Ovary (tissue), 9 donors: Measurements from ENCODE around the gene ZNF497. TPM values are rescaled to one million over a fixed set of nuclear protein-coding genes. Genes with fewer than 3 reads are reported as not detected.

Source experiments
- DNase-seq, 5 donors: peaks; one replicate each; pipeline ENCODE4 v3.0.0-alpha.2; 2019 to 2020
- H3K27ac ChIP-seq, 2 donors: fragments of 200-600 bp; one replicate each; pipeline versions ENCODE4 v1.5.1 to v1.8.0; 2019 to 2022
- H3K27me3 ChIP-seq: fragments of 200-600 bp; one replicate; pipeline ENCODE4 v1.8.0; 2022
- H3K36me3 ChIP-seq: fragments of 200-600 bp; sonication (generic); one replicate; pipeline ENCODE4 v1.5.1; 2019
- H3K4me1 ChIP-seq: one replicate; pipeline ENCODE4 v1.8.1; 2013; ENCODE audit warnings: mild to moderate bottlenecking, moderate library complexity; ENCODE audit not compliant: insufficient read depth
- H3K4me3 ChIP-seq: fragments of 200-600 bp; sonication (generic); one replicate; pipeline ENCODE4 v1.5.1; 2017
- H3K9me3 ChIP-seq, 2 donors: fragments of 200-600 bp in 1 of 2; sonication (generic) in 1 of 2; one replicate each; pipeline versions ENCODE4 v1.5.1 to v1.8.1; 2013 to 2019; ENCODE audit warnings: mild to moderate bottlenecking in 1 of 2, moderate library complexity in 1 of 2
- EP300 ChIP-seq: sonication (generic); formaldehyde crosslinking; IDR thresholded peaks from one replicate; pipeline ENCODE4 v1.6.1; 2017; ENCODE audit warnings: antibody characterized with exemption
- POLR2A ChIP-seq: fragments of 450-650 bp; IDR thresholded peaks from one replicate; pipeline ENCODE4 v1.6.1; 2017; ENCODE audit warnings: antibody characterized with exemption, mild to moderate bottlenecking, moderate library complexity
- WGBS, 3 donors: extraction: QIAGEN DNeasy Blood & Tissue Kit in 1 of 3; methylation state at CpG; one replicate each; pipeline versions ENCODE4 v1.1.5 to v1.1.7; 2013 to 2017; 5-methylcytosine and 5-hydroxymethylcytosine counted together
- intact Hi-C, 4 donors: fragments of 100-400 bp; cut with DNase I; formaldehyde crosslinking; loops; one replicate each; pipeline versions ENCODE4 v1.11.0 to v1.15.1; 2022 to 2023
- polyA plus RNA-seq, 2 donors: library from polyadenylated mRNA; stranded (reverse); fragments of 200-250 nt in 1 of 2; fragments of 350-450 nt in 1 of 2; fragmentation: Illumina TruSeq in 1 of 2; extraction: RNeasy Lipid Tissue Mini Kit (QIAGEN cat#74804) in 1 of 2; gene quantifications; one replicate each; pipeline ENCODE4 v1.2.3, GENCODE V29; 2013 to 2014
- total RNA-seq, 7 donors: library from RNA; depleted of rRNA in 2 of 7; stranded (reverse); fragments of >200 nt in 2 of 7; fragmentation: NEBNext Ultra II Directional in 3 of 7; extraction: Animal tissue kit (Norgen Biotek cat#: 25700) in 3 of 7; gene quantifications; one replicate each; pipeline versions ENCODE4 v1.1.0 to v1.2.4, GENCODE V29; 2016 to 2023
- TF ChIP-seq, protein P1 (sequence below), 3 donors: fragments of 450-650 bp in 2 of 3; fragments of 200-600 bp in 1 of 3; IDR thresholded peaks; one replicate each; pipeline versions ENCODE4 v1.5.1 to v1.8.0; 2016 to 2022; ENCODE audit warnings: antibody characterized with exemption in 3 of 3, mild to moderate bottlenecking in 1 of 3
- donor health status: DM: no; HTN: no; CAD: no; lungs with moderate emphysema.
- donor health status: DM: no; HTN: no; CAD: no.
- donor health status: Bipolar disorder and iron deficiency.
- donor health status: DM: yes; HTN: yes; CAD: no.
- donor health status: DM: no; HTN: no; CAD: no.
- donor health status: DM: yes; HTN: yes; CAD: no.

ZNF497 gene
- total and polyA plus RNA-seq, 9 donors: 0.30 to 6.5 (median 3.2) TPM

DNA sequence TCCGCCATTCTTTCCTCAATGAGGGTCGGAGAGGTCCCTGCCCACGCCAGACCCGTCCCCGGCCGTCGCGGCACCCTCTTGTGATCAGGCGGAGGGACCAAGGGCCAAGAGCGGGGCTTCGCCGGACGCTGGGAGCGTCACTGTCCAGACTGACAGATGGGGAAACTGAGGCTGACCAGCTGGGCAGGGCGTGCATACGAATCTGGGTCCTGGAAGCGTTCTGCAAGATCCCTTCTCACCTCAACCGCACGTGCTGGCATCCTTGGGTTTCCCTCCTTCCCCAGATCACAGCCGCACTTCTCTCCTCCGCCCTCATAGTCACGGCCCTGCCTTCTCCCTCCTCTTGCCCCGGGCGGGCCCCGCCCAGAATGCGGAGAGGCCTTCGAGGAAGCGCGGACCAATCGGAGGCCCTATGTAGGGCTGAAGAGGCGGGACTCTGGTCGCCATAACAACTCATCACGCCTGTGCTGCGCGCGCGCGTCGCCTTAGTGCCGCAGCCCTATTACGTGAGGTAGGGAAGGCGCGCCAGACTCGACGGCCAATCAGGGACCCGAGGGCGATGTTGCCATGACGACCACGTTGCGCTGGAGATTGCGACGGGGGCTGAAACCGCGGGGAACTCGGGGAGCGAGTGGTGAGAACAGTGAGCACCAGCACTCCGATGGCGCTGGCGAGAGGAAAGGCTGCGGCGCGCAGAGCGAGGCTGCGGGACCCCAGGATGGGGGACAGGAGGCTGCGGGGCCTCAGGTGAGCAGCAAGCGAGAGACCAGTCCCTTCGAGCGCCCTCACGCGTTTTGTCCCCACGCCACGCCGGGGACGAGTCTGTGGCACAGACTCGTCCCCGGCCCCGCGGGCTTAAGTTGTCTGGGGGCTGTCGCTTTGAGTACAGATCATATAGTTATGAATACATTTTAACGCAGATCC, 38.6 kb upstream of the ZNF497 start:
- peak overlapping the region in 1 of 2 donors; percentile 42 for H3K27ac ChIP-seq
- 0 to 1% (median 1%) methylated on average over 79 to 80 of the region's 80 CpGs for WGBS, 3 donors
- TF ChIP-seq, protein P1, sequence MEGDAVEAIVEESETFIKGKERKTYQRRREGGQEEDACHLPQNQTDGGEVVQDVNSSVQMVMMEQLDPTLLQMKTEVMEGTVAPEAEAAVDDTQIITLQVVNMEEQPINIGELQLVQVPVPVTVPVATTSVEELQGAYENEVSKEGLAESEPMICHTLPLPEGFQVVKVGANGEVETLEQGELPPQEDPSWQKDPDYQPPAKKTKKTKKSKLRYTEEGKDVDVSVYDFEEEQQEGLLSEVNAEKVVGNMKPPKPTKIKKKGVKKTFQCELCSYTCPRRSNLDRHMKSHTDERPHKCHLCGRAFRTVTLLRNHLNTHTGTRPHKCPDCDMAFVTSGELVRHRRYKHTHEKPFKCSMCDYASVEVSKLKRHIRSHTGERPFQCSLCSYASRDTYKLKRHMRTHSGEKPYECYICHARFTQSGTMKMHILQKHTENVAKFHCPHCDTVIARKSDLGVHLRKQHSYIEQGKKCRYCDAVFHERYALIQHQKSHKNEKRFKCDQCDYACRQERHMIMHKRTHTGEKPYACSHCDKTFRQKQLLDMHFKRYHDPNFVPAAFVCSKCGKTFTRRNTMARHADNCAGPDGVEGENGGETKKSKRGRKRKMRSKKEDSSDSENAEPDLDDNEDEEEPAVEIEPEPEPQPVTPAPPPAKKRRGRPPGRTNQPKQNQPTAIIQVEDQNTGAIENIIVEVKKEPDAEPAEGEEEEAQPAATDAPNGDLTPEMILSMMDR (IDR thresholded peaks at IDR 0.05): no peak
- TF ChIP-seq POLR2A (peak; percentile 61), EP300 (no peak)
- no peaks in the 10 kb centered on the region for H3K36me3 ChIP-seq
- intact Hi-C loops: no loop called here
- peak overlapping the region; percentile 43 for H3K4me3 ChIP-seq
- peak; percentile 99 to 100 (median 100) for DNase-seq
- peaks cover 5% of the 10 kb centered on the region for H3K27me3 ChIP-seq
- H3K4me1 ChIP-seq: peaks cover 12% of the 10 kb centered on the region
- H3K9me3 ChIP-seq: no peaks in the 10 kb centered on the region

DNA sequence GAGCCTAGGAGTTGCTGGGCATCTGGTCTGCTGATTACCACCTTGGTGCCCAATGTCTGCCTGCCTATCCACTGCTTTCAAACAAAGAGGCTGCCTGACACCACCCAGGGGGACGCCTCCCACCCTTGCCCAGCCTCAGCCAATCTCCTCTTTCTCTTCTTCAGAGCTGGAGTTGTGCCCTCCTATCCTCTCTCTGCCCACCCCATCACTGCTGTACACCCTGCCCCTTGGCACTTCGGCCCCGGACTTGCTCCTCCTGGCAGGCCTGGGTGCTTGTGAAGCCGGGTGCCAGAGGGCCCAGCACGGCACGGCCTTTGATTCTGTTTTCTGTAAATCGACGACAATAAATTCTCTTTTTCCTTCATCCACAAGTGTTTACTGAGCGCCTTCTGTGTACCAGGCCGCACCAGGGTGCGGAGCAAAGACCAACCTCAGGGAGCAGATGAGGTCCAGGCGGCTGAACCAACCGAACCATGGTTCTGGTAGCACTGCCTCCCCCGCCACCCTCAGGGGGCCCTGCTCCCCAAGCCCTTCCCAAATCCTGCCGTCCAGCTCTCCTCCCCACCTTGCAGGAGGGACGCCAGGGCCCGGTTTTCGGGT, 37.9 kb upstream of the ZNF497 start:
- intact Hi-C loops: no loop called here
- Histone ChIP-seq H3K36me3 (no peaks in the 10 kb centered on the region), H3K4me3 (peak overlapping the region; percentile 43), H3K27me3 (peaks cover 5% of the 10 kb centered on the region), H3K27ac (no peak overlapping the region), H3K4me1 (peaks cover 14% of the 10 kb centered on the region), H3K9me3 (no peaks in the 10 kb centered on the region)
- no peak for DNase-seq
- WGBS, 3 donors: 36 to 44% (median 42%) methylated on average over 18 of the region's 18 CpGs
- TF ChIP-seq POLR2A: no peak
- TF ChIP-seq EP300: no peak
- TF ChIP-seq, protein P1 (IDR thresholded peaks at IDR 0.05): no peak

DNA sequence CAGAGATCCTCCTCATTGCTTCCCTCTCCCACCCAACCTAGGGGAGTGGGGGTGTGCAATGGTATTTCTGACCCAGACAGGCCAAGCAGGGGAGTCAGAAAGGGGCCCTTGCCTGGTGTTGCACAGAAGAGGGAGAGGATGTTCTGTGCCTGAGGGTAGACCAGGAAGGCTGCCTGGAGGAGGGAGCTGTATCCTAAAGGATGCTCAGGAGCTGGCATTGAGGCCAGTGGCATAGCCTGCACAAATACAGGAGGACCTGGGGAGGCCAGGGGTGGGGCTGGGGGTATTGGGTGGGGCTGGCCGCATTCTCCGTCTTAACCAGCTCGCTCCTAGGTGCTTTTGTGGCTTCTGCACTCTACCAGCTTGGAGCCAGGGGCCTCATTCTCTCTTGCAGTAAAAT, 37.4 kb upstream of the ZNF497 start:
- Histone ChIP-seq H3K4me1 (peaks cover 14% of the 10 kb centered on the region), H3K4me3 (no peak overlapping the region), H3K27me3 (peaks cover 5% of the 10 kb centered on the region), H3K9me3 (no peaks in the 10 kb centered on the region), H3K36me3 (no peaks in the 10 kb centered on the region), H3K27ac (no peak overlapping the region)
- DNase-seq: no peak
- intact Hi-C loops: no loop called here
- 97 to 100% (median 99%) methylated on average over 3 of the region's 3 CpGs for WGBS, 3 donors
- no peak for TF ChIP-seq EP300
- TF ChIP-seq POLR2A: no peak
- TF ChIP-seq, protein P1 (IDR thresholded peaks at IDR 0.05): no peak

DNA sequence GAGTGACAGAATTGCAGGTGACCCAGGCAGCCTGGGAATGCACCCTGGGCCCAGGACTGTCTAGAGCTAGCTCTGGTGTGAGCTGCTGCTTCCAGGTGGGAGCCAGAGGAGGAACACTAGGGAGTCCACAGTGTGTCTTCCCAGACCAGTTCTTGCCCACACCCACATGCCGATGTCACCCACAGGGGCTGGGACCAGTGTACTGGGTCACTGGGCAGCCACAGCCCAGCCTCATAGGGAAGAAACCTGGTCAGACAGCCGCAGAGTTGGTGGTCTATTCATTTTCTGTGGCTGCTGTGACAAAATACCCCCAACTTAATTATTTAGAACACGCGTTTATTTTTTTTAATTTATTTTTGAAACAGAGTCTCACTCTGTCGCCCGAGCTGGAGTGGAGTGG, 36.0 kb upstream of the ZNF497 start:
- WGBS, 3 donors: 90 to 92% (median 92%) methylated on average over 6 of the region's 6 CpGs
- intact Hi-C loops: no loop called here
- DNase-seq: no peak
- TF ChIP-seq POLR2A (no peak), EP300 (no peak)
- TF ChIP-seq, protein P1 (IDR thresholded peaks at IDR 0.05): no peak
- Histone ChIP-seq H3K4me1 (peaks cover 14% of the 10 kb centered on the region), H3K27ac (no peak overlapping the region), H3K36me3 (no peaks in the 10 kb centered on the region), H3K4me3 (no peak overlapping the region), H3K9me3 (no peaks in the 10 kb centered on the region), H3K27me3 (peaks cover 5% of the 10 kb centered on the region)
